WTC11 (cell line): ENCODE measurements around the gene RSL1D1. TPM values are rescaled to one million over a fixed set of nuclear protein-coding genes. Genes with fewer than 3 reads are reported as not detected.
A peak's percentile ranks its signal among the peaks of the same experiment; 100 is the strongest.

Experiments used
- ATAC-seq: fragments of 200-7000 bp; cut with Tn5 transposase; 2 replicates; pipeline ENCODE4 v1.10.0; 2021; ENCODE audit warnings: mild to moderate bottlenecking, moderate library complexity
- CTCF ChIA-PET: fragments of 300-600 bp; sonication (Branson Sonifier 250); formaldehyde crosslinking; loops from one replicate; lab custom pipeline; 2021; ENCODE audit warnings: antibody characterized with exemption; lab: Charles Lee
- POLR2A ChIA-PET: fragments of 350-600 bp; sonication (Branson Sonifier 250); formaldehyde crosslinking; loops from one replicate; lab custom pipeline; 2021; ENCODE audit warnings: antibody characterized with exemption; lab: Charles Lee
- DNase-seq: peaks from one replicate; pipeline ENCODE4 v3.0.0; 2021; ENCODE audit warnings: low spot score
- H3K27ac Mint-ChIP-seq: 2 replicates; pipeline ENCODE4 v1.8.0; 2021; ENCODE audit warnings: mixed read lengths
- H3K27me3 Mint-ChIP-seq: 2 replicates; pipeline ENCODE4 v1.8.0; 2021; ENCODE audit warnings: low read depth, mild to moderate bottlenecking, moderate library complexity, mixed read lengths
- H3K36me3 Mint-ChIP-seq: 2 replicates; pipeline ENCODE4 v1.8.0; 2021; ENCODE audit warnings: mixed read lengths
- H3K4me1 Mint-ChIP-seq: 2 replicates; pipeline ENCODE4 v1.8.0; 2022; ENCODE audit warnings: mixed read lengths
- H3K4me3 Mint-ChIP-seq: 2 replicates; pipeline ENCODE4 v1.8.0; 2021; ENCODE audit warnings: mild to moderate bottlenecking, moderate library complexity, mixed read lengths
- H3K9me3 Mint-ChIP-seq: 2 replicates; pipeline ENCODE4 v1.8.0; 2021; ENCODE audit warnings: mixed read lengths
- ELF4 ChIP-seq: sonication (generic); formaldehyde crosslinking; IDR thresholded peaks from 2 replicates; pipeline ENCODE4 v1.8.1; 2022; ENCODE audit warnings: low read depth, mild to moderate bottlenecking, moderate library complexity, missing genetic modification reagents
- ETV6 ChIP-seq: sonication (generic); formaldehyde crosslinking; IDR thresholded peaks from 2 replicates; pipeline ENCODE4 v1.8.1; 2022; ENCODE audit warnings: mild to moderate bottlenecking, missing genetic modification reagents
- GRHL2 ChIP-seq: fragments of 250-450 bp; sonication (Bioruptor Pico); IDR thresholded peaks from 2 replicates; pipeline ENCODE4 v1.8.0; 2022; ENCODE audit warnings: mild to moderate bottlenecking, moderate library complexity; ENCODE audit not compliant: insufficient replicate concordance, severe bottlenecking
- GTF2I ChIP-seq: fragments of 250-450 bp; sonication (Bioruptor Pico); conservative IDR thresholded peaks from 2 replicates; pipeline ENCODE4 v1.4.0; 2021; ENCODE audit warnings: mild to moderate bottlenecking
- JUN ChIP-seq: sonication (generic); formaldehyde crosslinking; IDR thresholded peaks from 2 replicates; pipeline ENCODE4 v1.8.0; 2023; ENCODE audit warnings: mild to moderate bottlenecking, missing genetic modification reagents
- OVOL2 ChIP-seq: fragments of 250-450 bp; sonication (Bioruptor Pico); IDR thresholded peaks from 2 replicates; pipeline ENCODE4 v1.9.0; 2021; ENCODE audit warnings: mild to moderate bottlenecking, borderline replicate concordance
- SMAD4 ChIP-seq: sonication (generic); formaldehyde crosslinking; IDR thresholded peaks from 2 replicates; pipeline ENCODE4 v1.8.0; 2022; ENCODE audit warnings: mild to moderate bottlenecking, missing genetic modification reagents
- SOX15 ChIP-seq: fragments of 250-450 bp; sonication (Bioruptor Pico); IDR thresholded peaks from 2 replicates; pipeline ENCODE4 v1.9.0; 2021; ENCODE audit warnings: mild to moderate bottlenecking
- ZNF396 ChIP-seq: fragments of 250-450 bp; sonication (Bioruptor Pico); IDR thresholded peaks from 2 replicates; pipeline ENCODE4 v1.8.0; 2021; ENCODE audit warnings: mild to moderate bottlenecking, moderate library complexity, borderline replicate concordance
- total RNA-seq: library from RNA; stranded (reverse); gene quantifications from 3 replicates; pipeline ENCODE4 v1.2.3, GENCODE V29; 2021
- TF ChIP-seq, protein P1 (sequence below): fragments of 250-450 bp; sonication (Bioruptor Pico); conservative IDR thresholded peaks from 2 replicates; pipeline ENCODE4 v1.9.0; 2021; ENCODE audit warnings: mild to moderate bottlenecking
- TF ChIP-seq, protein P2 (sequence below): fragments of 250-450 bp; sonication (Bioruptor Pico); IDR thresholded peaks from 2 replicates; pipeline ENCODE4 v1.8.0; 2021; ENCODE audit warnings: mild to moderate bottlenecking
- TF ChIP-seq, protein P3 (sequence below): sonication (generic); formaldehyde crosslinking; IDR thresholded peaks from 2 replicates; pipeline ENCODE4 v1.8.0; 2022; ENCODE audit warnings: missing genetic modification reagents
- TF ChIP-seq, protein P4 (sequence below): sonication (generic); formaldehyde crosslinking; IDR thresholded peaks from 2 replicates; pipeline ENCODE4 v1.8.0; 2023; ENCODE audit warnings: missing genetic modification reagents, mild to moderate bottlenecking, borderline replicate concordance
- TF ChIP-seq, protein P5 (sequence below): sonication (generic); formaldehyde crosslinking; IDR thresholded peaks from 2 replicates; pipeline ENCODE4 v1.8.0; 2022; ENCODE audit warnings: mild to moderate bottlenecking, missing genetic modification reagents
- TF ChIP-seq, protein P6 (sequence below): fragments of 250-450 bp; sonication (Bioruptor Pico); IDR thresholded peaks from 2 replicates; pipeline ENCODE4 v2.1.2; 2022; ENCODE audit warnings: mild to moderate bottlenecking, moderate library complexity
- TF ChIP-seq, protein P7 (sequence below): sonication (generic); formaldehyde crosslinking; IDR thresholded peaks from 2 replicates; pipeline ENCODE4 v1.8.1; 2022; ENCODE audit warnings: low read depth, missing genetic modification reagents, borderline replicate concordance

Gene RSL1D1
- total RNA-seq, 1 experiment from 2014 or later: 227 TPM

DNA sequence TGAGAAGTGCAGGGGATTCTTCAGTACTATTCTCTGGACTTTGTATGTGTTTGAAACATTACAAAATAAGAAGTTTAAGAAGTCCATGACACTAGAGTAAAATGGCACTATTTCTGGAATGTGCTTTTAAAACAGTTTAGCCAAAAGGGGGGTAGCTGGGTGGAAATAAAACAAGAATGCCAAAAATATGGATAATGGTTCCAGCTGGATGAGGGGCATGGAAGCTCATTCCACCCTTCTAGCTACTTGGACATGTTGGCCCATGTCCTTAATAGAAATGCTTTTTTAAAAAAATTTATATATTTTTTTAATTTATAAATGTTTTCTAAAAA lies 67.3 kb downstream of the RSL1D1 start:
- H3K4me1 Mint-ChIP-seq: peaks cover 21% of the 10 kb centered on the region
- H3K27me3 Mint-ChIP-seq: no peaks in the 10 kb centered on the region
- H3K36me3 Mint-ChIP-seq: no peaks in the 10 kb centered on the region
- ATAC-seq (no peak), DNase-seq (no peak)
- POLR2A ChIA-PET: no interaction called here
- H3K27ac Mint-ChIP-seq: peak overlapping the region; percentile 96
- TF ChIP-seq JUN (CRISPR knock-in tag): no peak
- TF ChIP-seq, protein P1, sequence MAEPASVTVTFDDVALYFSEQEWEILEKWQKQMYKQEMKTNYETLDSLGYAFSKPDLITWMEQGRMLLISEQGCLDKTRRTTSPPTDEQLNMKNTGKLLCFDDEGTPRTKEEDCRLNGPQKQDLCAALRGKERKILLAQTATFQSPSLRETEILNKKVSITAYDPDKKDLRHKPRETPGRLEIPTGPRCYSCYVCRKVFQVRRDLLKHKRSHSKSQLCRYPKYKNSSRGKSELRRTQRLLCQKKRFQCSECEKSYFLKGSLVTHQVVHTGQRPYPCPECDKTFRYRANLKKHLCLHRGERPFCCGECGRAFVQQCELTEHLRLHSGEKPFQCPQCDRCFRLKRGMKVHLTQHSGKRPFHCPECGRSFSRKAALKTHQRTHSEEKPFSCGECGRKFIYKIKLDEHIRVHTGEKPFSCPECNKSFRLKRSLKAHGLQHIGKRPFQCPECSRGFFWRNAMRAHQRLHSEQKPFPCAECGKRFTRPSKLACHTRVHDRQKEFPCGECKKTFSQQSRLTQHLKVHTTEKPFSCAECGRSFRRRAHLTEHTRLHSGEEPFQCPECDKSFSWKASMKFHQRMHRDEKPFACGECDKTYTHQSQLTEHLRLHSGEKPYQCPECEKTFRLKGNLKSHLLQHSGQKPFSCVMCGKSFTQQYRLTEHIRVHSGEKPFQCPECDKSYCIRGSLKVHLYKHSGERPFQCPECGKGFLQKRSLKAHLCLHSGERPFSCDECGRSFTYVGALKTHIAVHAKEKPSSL: no peak
- TF ChIP-seq SMAD4 (CRISPR knock-in tag): no peak
- TF ChIP-seq GRHL2 (CRISPR knock-in tag): no peak
- TF ChIP-seq, protein P2, sequence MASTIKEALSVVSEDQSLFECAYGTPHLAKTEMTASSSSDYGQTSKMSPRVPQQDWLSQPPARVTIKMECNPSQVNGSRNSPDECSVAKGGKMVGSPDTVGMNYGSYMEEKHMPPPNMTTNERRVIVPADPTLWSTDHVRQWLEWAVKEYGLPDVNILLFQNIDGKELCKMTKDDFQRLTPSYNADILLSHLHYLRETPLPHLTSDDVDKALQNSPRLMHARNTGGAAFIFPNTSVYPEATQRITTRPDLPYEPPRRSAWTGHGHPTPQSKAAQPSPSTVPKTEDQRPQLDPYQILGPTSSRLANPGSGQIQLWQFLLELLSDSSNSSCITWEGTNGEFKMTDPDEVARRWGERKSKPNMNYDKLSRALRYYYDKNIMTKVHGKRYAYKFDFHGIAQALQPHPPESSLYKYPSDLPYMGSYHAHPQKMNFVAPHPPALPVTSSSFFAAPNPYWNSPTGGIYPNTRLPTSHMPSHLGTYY: no peak
- TF ChIP-seq OVOL2: no peak
- TF ChIP-seq SOX15 (CRISPR knock-in tag): no peak
- TF ChIP-seq, protein P3, sequence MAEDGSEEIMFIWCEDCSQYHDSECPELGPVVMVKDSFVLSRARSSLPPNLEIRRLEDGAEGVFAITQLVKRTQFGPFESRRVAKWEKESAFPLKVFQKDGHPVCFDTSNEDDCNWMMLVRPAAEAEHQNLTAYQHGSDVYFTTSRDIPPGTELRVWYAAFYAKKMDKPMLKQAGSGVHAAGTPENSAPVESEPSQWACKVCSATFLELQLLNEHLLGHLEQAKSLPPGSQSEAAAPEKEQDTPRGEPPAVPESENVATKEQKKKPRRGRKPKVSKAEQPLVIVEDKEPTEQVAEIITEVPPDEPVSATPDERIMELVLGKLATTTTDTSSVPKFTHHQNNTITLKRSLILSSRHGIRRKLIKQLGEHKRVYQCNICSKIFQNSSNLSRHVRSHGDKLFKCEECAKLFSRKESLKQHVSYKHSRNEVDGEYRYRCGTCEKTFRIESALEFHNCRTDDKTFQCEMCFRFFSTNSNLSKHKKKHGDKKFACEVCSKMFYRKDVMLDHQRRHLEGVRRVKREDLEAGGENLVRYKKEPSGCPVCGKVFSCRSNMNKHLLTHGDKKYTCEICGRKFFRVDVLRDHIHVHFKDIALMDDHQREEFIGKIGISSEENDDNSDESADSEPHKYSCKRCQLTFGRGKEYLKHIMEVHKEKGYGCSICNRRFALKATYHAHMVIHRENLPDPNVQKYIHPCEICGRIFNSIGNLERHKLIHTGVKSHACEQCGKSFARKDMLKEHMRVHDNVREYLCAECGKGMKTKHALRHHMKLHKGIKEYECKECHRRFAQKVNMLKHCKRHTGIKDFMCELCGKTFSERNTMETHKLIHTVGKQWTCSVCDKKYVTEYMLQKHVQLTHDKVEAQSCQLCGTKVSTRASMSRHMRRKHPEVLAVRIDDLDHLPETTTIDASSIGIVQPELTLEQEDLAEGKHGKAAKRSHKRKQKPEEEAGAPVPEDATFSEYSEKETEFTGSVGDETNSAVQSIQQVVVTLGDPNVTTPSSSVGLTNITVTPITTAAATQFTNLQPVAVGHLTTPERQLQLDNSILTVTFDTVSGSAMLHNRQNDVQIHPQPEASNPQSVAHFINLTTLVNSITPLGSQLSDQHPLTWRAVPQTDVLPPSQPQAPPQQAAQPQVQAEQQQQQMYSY (CRISPR knock-in tag): no peak
- TF ChIP-seq ZNF396 (CRISPR knock-in tag): no peak
- TF ChIP-seq, protein P4, sequence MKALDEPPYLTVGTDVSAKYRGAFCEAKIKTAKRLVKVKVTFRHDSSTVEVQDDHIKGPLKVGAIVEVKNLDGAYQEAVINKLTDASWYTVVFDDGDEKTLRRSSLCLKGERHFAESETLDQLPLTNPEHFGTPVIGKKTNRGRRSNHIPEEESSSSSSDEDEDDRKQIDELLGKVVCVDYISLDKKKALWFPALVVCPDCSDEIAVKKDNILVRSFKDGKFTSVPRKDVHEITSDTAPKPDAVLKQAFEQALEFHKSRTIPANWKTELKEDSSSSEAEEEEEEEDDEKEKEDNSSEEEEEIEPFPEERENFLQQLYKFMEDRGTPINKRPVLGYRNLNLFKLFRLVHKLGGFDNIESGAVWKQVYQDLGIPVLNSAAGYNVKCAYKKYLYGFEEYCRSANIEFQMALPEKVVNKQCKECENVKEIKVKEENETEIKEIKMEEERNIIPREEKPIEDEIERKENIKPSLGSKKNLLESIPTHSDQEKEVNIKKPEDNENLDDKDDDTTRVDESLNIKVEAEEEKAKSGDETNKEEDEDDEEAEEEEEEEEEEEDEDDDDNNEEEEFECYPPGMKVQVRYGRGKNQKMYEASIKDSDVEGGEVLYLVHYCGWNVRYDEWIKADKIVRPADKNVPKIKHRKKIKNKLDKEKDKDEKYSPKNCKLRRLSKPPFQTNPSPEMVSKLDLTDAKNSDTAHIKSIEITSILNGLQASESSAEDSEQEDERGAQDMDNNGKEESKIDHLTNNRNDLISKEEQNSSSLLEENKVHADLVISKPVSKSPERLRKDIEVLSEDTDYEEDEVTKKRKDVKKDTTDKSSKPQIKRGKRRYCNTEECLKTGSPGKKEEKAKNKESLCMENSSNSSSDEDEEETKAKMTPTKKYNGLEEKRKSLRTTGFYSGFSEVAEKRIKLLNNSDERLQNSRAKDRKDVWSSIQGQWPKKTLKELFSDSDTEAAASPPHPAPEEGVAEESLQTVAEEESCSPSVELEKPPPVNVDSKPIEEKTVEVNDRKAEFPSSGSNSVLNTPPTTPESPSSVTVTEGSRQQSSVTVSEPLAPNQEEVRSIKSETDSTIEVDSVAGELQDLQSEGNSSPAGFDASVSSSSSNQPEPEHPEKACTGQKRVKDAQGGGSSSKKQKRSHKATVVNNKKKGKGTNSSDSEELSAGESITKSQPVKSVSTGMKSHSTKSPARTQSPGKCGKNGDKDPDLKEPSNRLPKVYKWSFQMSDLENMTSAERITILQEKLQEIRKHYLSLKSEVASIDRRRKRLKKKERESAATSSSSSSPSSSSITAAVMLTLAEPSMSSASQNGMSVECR (CRISPR knock-in tag): no peak
- TF ChIP-seq ETV6 (CRISPR knock-in tag): no peak
- TF ChIP-seq GTF2I (CRISPR knock-in tag): no peak
- TF ChIP-seq, protein P5, sequence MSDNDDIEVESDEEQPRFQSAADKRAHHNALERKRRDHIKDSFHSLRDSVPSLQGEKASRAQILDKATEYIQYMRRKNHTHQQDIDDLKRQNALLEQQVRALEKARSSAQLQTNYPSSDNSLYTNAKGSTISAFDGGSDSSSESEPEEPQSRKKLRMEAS (CRISPR knock-in tag): no peak
- TF ChIP-seq, protein P6, sequence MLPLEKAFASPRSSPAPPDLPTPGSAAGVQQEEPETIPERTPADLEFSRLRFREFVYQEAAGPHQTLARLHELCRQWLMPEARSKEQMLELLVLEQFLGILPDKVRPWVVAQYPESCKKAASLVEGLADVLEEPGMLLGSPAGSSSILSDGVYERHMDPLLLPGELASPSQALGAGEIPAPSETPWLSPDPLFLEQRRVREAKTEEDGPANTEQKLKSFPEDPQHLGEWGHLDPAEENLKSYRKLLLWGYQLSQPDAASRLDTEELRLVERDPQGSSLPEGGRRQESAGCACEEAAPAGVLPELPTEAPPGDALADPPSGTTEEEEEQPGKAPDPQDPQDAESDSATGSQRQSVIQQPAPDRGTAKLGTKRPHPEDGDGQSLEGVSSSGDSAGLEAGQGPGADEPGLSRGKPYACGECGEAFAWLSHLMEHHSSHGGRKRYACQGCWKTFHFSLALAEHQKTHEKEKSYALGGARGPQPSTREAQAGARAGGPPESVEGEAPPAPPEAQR: no peak
- TF ChIP-seq, protein P7, sequence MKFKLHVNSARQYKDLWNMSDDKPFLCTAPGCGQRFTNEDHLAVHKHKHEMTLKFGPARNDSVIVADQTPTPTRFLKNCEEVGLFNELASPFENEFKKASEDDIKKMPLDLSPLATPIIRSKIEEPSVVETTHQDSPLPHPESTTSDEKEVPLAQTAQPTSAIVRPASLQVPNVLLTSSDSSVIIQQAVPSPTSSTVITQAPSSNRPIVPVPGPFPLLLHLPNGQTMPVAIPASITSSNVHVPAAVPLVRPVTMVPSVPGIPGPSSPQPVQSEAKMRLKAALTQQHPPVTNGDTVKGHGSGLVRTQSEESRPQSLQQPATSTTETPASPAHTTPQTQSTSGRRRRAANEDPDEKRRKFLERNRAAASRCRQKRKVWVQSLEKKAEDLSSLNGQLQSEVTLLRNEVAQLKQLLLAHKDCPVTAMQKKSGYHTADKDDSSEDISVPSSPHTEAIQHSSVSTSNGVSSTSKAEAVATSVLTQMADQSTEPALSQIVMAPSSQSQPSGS (CRISPR knock-in tag): no peak
- TF ChIP-seq ELF4: no peak
- CTCF ChIA-PET: interaction anchor here (5.0 kb wide), 1 partner anchor 13 kb away, joined by 27 read pairs; the partner anchor contains the start of gene ZC3H7A
- no peaks in the 10 kb centered on the region for H3K9me3 Mint-ChIP-seq
- H3K4me3 Mint-ChIP-seq: no peak overlapping the region
